ENCODE measurements around the gene HTR1B.

Gene HTR1B

GRCh38 chr6:77502981-77503380 lies 39.7 kb upstream of the HTR1B start:
- H3K4me1 ChIP-seq (ENCODE audit: insufficient read depth, low read length, poor library complexity, severe bottlenecking) = no peaks in the 10 kb centered on the region
- H3F3A ChIP-seq (ENCODE audit: low read depth) = no peaks in the 10 kb centered on the region
- H3K9ac ChIP-seq (ENCODE audit: low read depth, low read length, poor library complexity, severe bottlenecking) = no peak overlapping the region
- H2AFZ ChIP-seq (ENCODE audit: low read length) = no peak overlapping the region
- TF ChIP-seq EZH2phosphoT487 (IDR thresholded peaks at IDR 0.05; ENCODE audit: borderline replicate concordance) = no peak
- TF ChIP-seq CTCF (conservative IDR thresholded peaks at IDR 0.05; ENCODE audit: low read length) = no peak
- no peaks in the 10 kb centered on the region for H3K79me2 ChIP-seq (ENCODE audit: insufficient read depth, low read length)
- H3K36me3 ChIP-seq (ENCODE audit: insufficient read depth, low read length) = no peaks in the 10 kb centered on the region
- H3K27me3 ChIP-seq (ENCODE audit: insufficient read depth, low read length, poor library complexity, severe bottlenecking) = no peaks in the 10 kb centered on the region
- no peaks in the 10 kb centered on the region for H3K9me3 ChIP-seq (ENCODE audit: insufficient read depth, low read depth, low read length)
- no peaks in the 10 kb centered on the region for H3K9me2 ChIP-seq (replicated peaks; ENCODE audit: low read depth, low read length)
- no peaks in the 10 kb centered on the region for H4K20me1 ChIP-seq (ENCODE audit: insufficient read depth, low read length, poor library complexity, severe bottlenecking)
- no peak overlapping the region for H3K4me2 ChIP-seq (ENCODE audit: low read depth, low read length, poor library complexity, severe bottlenecking)
- no peak overlapping the region for H3K4me3 ChIP-seq (ENCODE audit: low read length, poor library complexity, severe bottlenecking)

- no peaks in the 10 kb centered on the region for H3K27me3 ChIP-seq (ENCODE audit: insufficient read depth, low read length, poor library complexity, severe bottlenecking)
- no peak for TF ChIP-seq CTCF (conservative IDR thresholded peaks at IDR 0.05; ENCODE audit: low read length)
- no peak for TF ChIP-seq EZH2phosphoT487 (IDR thresholded peaks at IDR 0.05; ENCODE audit: borderline replicate concordance)
- H3F3A ChIP-seq (ENCODE audit: low read depth) = no peaks in the 10 kb centered on the region
- H3K9me2 ChIP-seq (replicated peaks; ENCODE audit: low read depth, low read length) = no peaks in the 10 kb centered on the region
- H4K20me1 ChIP-seq (ENCODE audit: insufficient read depth, low read length, poor library complexity, severe bottlenecking) = no peaks in the 10 kb centered on the region
- no peaks in the 10 kb centered on the region for H3K36me3 ChIP-seq (ENCODE audit: insufficient read depth, low read length)
- no peaks in the 10 kb centered on the region for H3K79me2 ChIP-seq (ENCODE audit: insufficient read depth, low read length)
- H3K4me3 ChIP-seq (ENCODE audit: low read length, poor library complexity, severe bottlenecking) = no peak overlapping the region
- no peak overlapping the region for H3K4me2 ChIP-seq (ENCODE audit: low read depth, low read length, poor library complexity, severe bottlenecking)
- no peaks in the 10 kb centered on the region for H3K4me1 ChIP-seq (ENCODE audit: insufficient read depth, low read length, poor library complexity, severe bottlenecking)
- H3K9me3 ChIP-seq (ENCODE audit: insufficient read depth, low read depth, low read length) = no peaks in the 10 kb centered on the region
- no peak overlapping the region for H3K9ac ChIP-seq (ENCODE audit: low read depth, low read length, poor library complexity, severe bottlenecking)
- no peak overlapping the region for H2AFZ ChIP-seq (ENCODE audit: low read length)
These were observed 29.2 kb upstream of the HTR1B start for GRCh38 chr6:77492530-77492929.

- Histone ChIP-seq H3F3A (ENCODE audit: low read depth) (no peaks in the 10 kb centered on the region), H2AFZ (ENCODE audit: low read length) (no peak overlapping the region), H3K9me3 (ENCODE audit: insufficient read depth, low read depth, low read length) (no peaks in the 10 kb centered on the region), H3K79me2 (ENCODE audit: insufficient read depth, low read length) (no peaks in the 10 kb centered on the region), H3K4me3 (ENCODE audit: low read length, poor library complexity, severe bottlenecking) (no peak overlapping the region), H3K9ac (ENCODE audit: low read depth, low read length, poor library complexity, severe bottlenecking) (no peak overlapping the region), H3K36me3 (ENCODE audit: insufficient read depth, low read length) (no peaks in the 10 kb centered on the region), H4K20me1 (ENCODE audit: insufficient read depth, low read length, poor library complexity, severe bottlenecking) (no peaks in the 10 kb centered on the region), H3K9me2 (replicated peaks; ENCODE audit: low read depth, low read length) (no peaks in the 10 kb centered on the region), H3K27me3 (ENCODE audit: insufficient read depth, low read length, poor library complexity, severe bottlenecking) (no peaks in the 10 kb centered on the region), H3K4me2 (ENCODE audit: low read depth, low read length, poor library complexity, severe bottlenecking) (no peak overlapping the region), H3K4me1 (ENCODE audit: insufficient read depth, low read length, poor library complexity, severe bottlenecking) (no peaks in the 10 kb centered on the region)
- no peak for TF ChIP-seq CTCF (conservative IDR thresholded peaks at IDR 0.05; ENCODE audit: low read length)
- no peak for TF ChIP-seq EZH2phosphoT487 (IDR thresholded peaks at IDR 0.05; ENCODE audit: borderline replicate concordance)
These were observed 24.6 kb upstream of the HTR1B start for GRCh38 chr6:77487808-77488425.
